HEK293 (cell line): ENCODE measurements around the gene DAP.

Source experiments
- CTCF ChIA-PET: fragments of 350-600 bp; formaldehyde crosslinking; extraction: SDS; loops from one replicate; lab custom pipeline; 2021; ENCODE audit warnings: antibody characterized with exemption; lab: Yijun Ruan, JAX
- POLR2A ChIA-PET: fragments of 300-600 bp; formaldehyde crosslinking; extraction: SDS; loops from one replicate; lab custom pipeline; 2020; ENCODE audit warnings: antibody characterized with exemption, inconsistent platforms; lab: Yijun Ruan, JAX
- H3K27ac ChIP-seq: fragments of 200-500 bp; sonication (Bioruptor generic); 2 replicates; pipeline ENCODE4 v1.5.1; 2014; ENCODE audit warnings: low read depth, low read length, control low read depth, inconsistent platforms; ENCODE audit errors: extremely low read depth
- H3K36me3 ChIP-seq, 2 experiments: fragments of 200-500 bp in 1 of 2; sonication (Bioruptor generic) in 1 of 2; 1 replicate in 1 of 2; 2 replicates in 1 of 2; pipeline ENCODE4 v1.5.1; 2014 to 2017; ENCODE audit warnings: inconsistent platforms in 2 of 2, low read length in 2 of 2; ENCODE audit not compliant: control insufficient read depth in 2 of 2, insufficient read depth in 1 of 2
- H3K4me1 ChIP-seq: fragments of 200-500 bp; sonication (Bioruptor generic); 2 replicates; pipeline ENCODE4 v1.5.1; 2014; ENCODE audit warnings: mild to moderate bottlenecking, low read length, inconsistent platforms; ENCODE audit not compliant: control insufficient read depth, insufficient read depth
- H3K4me3 ChIP-seq: 2 replicates; pipeline ENCODE4 v1.5.1; 2011; ENCODE audit warnings: low read depth, mild to moderate bottlenecking, control low read depth, low read length, moderate library complexity
- H3K9me3 ChIP-seq: fragments of 200-500 bp; sonication (Bioruptor generic); 2 replicates; pipeline ENCODE4 v1.5.1; 2014; ENCODE audit warnings: low read depth, low read length, inconsistent platforms; ENCODE audit not compliant: control insufficient read depth, insufficient read depth
- AEBP2 ChIP-seq: fragments of 450-650 bp; formaldehyde crosslinking; IDR thresholded peaks from 2 replicates; pipeline ENCODE4 v1.5.1; 2016; ENCODE audit warnings: missing biosample characterization, missing genetic modification characterization, borderline replicate concordance
- OVOL3 ChIP-seq: fragments of 450-650 bp; formaldehyde crosslinking; IDR thresholded peaks from 2 replicates; pipeline ENCODE4 v1.5.1; 2016; ENCODE audit warnings: missing biosample characterization, missing genetic modification characterization
- RBAK ChIP-seq: fragments of 450-650 bp; formaldehyde crosslinking; IDR thresholded peaks from 2 replicates; pipeline ENCODE4 v1.5.1; 2016; ENCODE audit warnings: missing biosample characterization, missing genetic modification characterization
- SALL2 ChIP-seq: fragments of 450-650 bp; formaldehyde crosslinking; IDR thresholded peaks from 2 replicates; pipeline ENCODE4 v1.5.0; 2017; ENCODE audit warnings: missing biosample characterization, mild to moderate bottlenecking, missing genetic modification characterization, borderline replicate concordance
- SP7 ChIP-seq: fragments of 450-650 bp; formaldehyde crosslinking; IDR thresholded peaks from 2 replicates; pipeline ENCODE4 v1.5.1; 2016; ENCODE audit warnings: missing biosample characterization, missing genetic modification characterization
- YY2 ChIP-seq: fragments of 450-650 bp; formaldehyde crosslinking; IDR thresholded peaks from 2 replicates; pipeline ENCODE4 v1.5.1; 2016; ENCODE audit warnings: missing biosample characterization, missing genetic modification characterization
- ZBTB21 ChIP-seq: fragments of 450-650 bp; formaldehyde crosslinking; IDR thresholded peaks from 2 replicates; pipeline ENCODE4 v1.5.1; 2017; ENCODE audit warnings: missing biosample characterization, missing genetic modification characterization
- ZEB2 ChIP-seq: fragments of 450-650 bp; formaldehyde crosslinking; IDR thresholded peaks from 2 replicates; pipeline ENCODE4 v1.5.1; 2016; ENCODE audit warnings: missing biosample characterization, missing genetic modification characterization
- ZNF169 ChIP-seq: fragments of 450-650 bp; formaldehyde crosslinking; IDR thresholded peaks from 2 replicates; pipeline ENCODE4 v1.5.1; 2016; ENCODE audit warnings: missing biosample characterization, missing genetic modification characterization
- ZNF184 ChIP-seq: fragments of 450-650 bp; IDR thresholded peaks from 2 replicates; pipeline ENCODE4 v1.5.1; 2018; ENCODE audit warnings: missing biosample characterization, mild to moderate bottlenecking, missing genetic modification characterization
- ZNF211 ChIP-seq: fragments of 450-650 bp; formaldehyde crosslinking; IDR thresholded peaks from 2 replicates; pipeline ENCODE4 v1.5.1; 2016; ENCODE audit warnings: low read depth, missing biosample characterization, missing genetic modification characterization
- ZNF266 ChIP-seq: fragments of 450-650 bp; formaldehyde crosslinking; IDR thresholded peaks from 2 replicates; pipeline ENCODE4 v1.5.1; 2016; ENCODE audit warnings: missing biosample characterization, missing genetic modification characterization, low read depth
- ZNF280C ChIP-seq: fragments of 450-650 bp; formaldehyde crosslinking; IDR thresholded peaks from 2 replicates; pipeline ENCODE4 v1.5.1; 2016; ENCODE audit warnings: missing biosample characterization, missing genetic modification characterization
- ZNF350 ChIP-seq: fragments of 450-650 bp; formaldehyde crosslinking; IDR thresholded peaks from 2 replicates; pipeline ENCODE4 v1.5.0; 2017; ENCODE audit warnings: missing biosample characterization, mild to moderate bottlenecking, missing genetic modification characterization
- ZNF37A ChIP-seq: fragments of 450-650 bp; IDR thresholded peaks from 2 replicates; pipeline ENCODE4 v1.5.1; 2018; ENCODE audit warnings: missing biosample characterization, missing genetic modification characterization
- ZNF548 ChIP-seq: fragments of 450-650 bp; formaldehyde crosslinking; IDR thresholded peaks from 2 replicates; pipeline ENCODE4 v1.5.1; 2016; ENCODE audit warnings: missing biosample characterization, missing genetic modification characterization
- ZNF677 ChIP-seq: fragments of 450-650 bp; IDR thresholded peaks from 2 replicates; pipeline ENCODE4 v1.5.0; 2018; ENCODE audit warnings: missing biosample characterization, mild to moderate bottlenecking, missing genetic modification characterization, moderate library complexity
- ZNF692 ChIP-seq: fragments of 450-650 bp; formaldehyde crosslinking; IDR thresholded peaks from 2 replicates; pipeline ENCODE4 v1.5.1; 2016; ENCODE audit warnings: missing biosample characterization, missing genetic modification characterization
- ZNF701 ChIP-seq: fragments of 450-650 bp; formaldehyde crosslinking; IDR thresholded peaks from 2 replicates; pipeline ENCODE4 v1.5.1; 2016; ENCODE audit warnings: missing biosample characterization, missing genetic modification characterization
- ZNF747 ChIP-seq: fragments of 450-650 bp; formaldehyde crosslinking; IDR thresholded peaks from 2 replicates; pipeline ENCODE4 v1.5.1; 2016; ENCODE audit warnings: missing biosample characterization, missing genetic modification characterization
- ZNF776 ChIP-seq: fragments of 450-650 bp; formaldehyde crosslinking; IDR thresholded peaks from 2 replicates; pipeline ENCODE4 v1.5.0; 2017; ENCODE audit warnings: missing biosample characterization, missing genetic modification characterization, borderline replicate concordance
- ZNF792 ChIP-seq: fragments of 450-650 bp; formaldehyde crosslinking; IDR thresholded peaks from 2 replicates; pipeline ENCODE4 v1.5.1; 2016; ENCODE audit warnings: missing biosample characterization, missing genetic modification characterization
- TF ChIP-seq, protein P1 (sequence below): fragments of 450-650 bp; formaldehyde crosslinking; IDR thresholded peaks from 2 replicates; pipeline ENCODE4 v1.5.1; 2016; ENCODE audit warnings: missing biosample characterization, missing genetic modification characterization

Gene DAP

GRCh38 chr5:10682801-10683525 is 78.1 kb downstream of the DAP start:
- no peak overlapping the region for H3K27ac ChIP-seq
- H3K36me3 ChIP-seq: peaks cover 0 to 35% of the 10 kb centered on the region in 2 experiments; a peak in 1 of 3 replicates
- ChIA-PET CTCF (interaction anchor here (0.6 to 1.2 kb wide), 3 partner anchors 19 to 268 kb away, joined by 3 to 5 read pairs (median 3); no protein-coding TSS in a partner anchor), POLR2A (no interaction called here)
- H3K9me3 ChIP-seq: no peaks in the 10 kb centered on the region
- no peak for TF ChIP-seq ZEB2 (tag by site-specific recombination)
- no peak for TF ChIP-seq AEBP2
- TF ChIP-seq SP7 (tag by site-specific recombination): no peak
- TF ChIP-seq, protein P1, sequence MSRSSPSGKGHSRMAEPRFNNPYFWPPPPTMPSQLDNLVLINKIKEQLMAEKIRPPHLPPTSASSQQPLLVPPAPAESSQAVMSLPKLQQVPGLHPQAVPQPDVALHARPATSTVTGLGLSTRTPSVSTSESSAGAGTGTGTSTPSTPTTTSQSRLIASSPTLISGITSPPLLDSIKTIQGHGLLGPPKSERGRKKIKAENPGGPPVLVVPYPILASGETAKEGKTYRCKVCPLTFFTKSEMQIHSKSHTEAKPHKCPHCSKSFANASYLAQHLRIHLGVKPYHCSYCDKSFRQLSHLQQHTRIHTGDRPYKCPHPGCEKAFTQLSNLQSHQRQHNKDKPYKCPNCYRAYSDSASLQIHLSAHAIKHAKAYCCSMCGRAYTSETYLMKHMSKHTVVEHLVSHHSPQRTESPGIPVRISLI (tag by site-specific recombination): no peak
- H3K4me3 ChIP-seq: no peak overlapping the region
- no peaks in the 10 kb centered on the region for H3K4me1 ChIP-seq

DNA sequence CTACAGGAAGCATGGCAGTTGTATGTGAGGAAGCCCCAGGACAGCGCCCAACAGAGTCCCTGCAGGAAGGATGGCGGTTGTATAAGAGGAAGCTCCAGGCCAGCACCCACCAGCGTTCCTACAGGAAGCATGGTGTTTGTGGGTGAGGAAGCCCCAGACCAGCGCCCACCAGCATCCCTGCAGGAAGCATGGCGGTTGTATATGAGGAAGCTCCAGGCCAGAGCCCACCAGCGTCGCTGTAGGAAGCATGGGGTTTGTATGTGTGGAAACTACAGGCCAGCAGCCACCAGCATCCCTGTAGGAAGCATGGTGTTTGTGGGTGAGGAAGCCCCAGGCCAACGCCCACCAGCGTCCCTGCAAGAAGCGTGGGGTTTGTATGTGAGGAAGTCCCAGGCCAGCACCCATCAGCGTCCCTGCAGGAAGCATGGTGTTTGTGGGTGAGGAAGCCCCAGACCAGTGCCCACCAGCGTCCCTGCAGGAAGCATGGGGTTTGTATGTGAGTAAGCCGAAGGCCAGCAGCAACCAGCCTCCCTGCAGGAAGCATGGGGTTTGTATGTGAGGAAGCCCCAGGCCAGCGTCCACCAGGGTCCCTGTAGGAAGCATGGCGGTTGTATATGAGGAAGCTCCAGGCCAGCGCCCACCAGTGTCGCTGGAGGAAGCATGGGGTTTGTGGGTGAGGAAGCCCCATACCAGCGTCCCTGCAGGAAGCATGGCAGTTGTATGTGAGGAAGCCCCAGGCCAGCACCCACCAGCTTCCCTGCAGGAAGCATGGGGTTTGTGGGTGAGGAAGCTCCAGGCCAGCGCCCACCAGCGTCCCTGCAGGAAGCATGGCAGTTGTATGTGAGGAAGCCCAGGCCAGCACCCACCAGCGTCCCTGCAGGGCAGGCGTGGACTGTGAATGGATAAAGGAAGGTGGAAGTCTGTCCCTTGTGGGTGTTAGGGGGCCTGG is 79.0 kb downstream of the DAP start:
- ChIA-PET POLR2A (no interaction called here), CTCF (interaction anchor here (0.6 to 1.2 kb wide), 7 partner anchors 20 to 420 kb away, joined by 3 to 5 read pairs (median 3); no protein-coding TSS in a partner anchor)
- Histone ChIP-seq H3K27ac (no peak overlapping the region), H3K4me1 (no peaks in the 10 kb centered on the region), H3K4me3 (no peak overlapping the region), H3K9me3 (no peaks in the 10 kb centered on the region), H3K36me3 (peaks cover 0 to 41% of the 10 kb centered on the region in 2 experiments; a peak in 1 of 3 replicates)
- TF ChIP-seq ZNF184 (tag by site-specific recombination) (no peak), ZNF776 (no peak), ZNF266 (tag by site-specific recombination) (no peak), ZNF280C (tag by site-specific recombination) (no peak), ZNF747 (tag by site-specific recombination) (no peak)

DNA sequence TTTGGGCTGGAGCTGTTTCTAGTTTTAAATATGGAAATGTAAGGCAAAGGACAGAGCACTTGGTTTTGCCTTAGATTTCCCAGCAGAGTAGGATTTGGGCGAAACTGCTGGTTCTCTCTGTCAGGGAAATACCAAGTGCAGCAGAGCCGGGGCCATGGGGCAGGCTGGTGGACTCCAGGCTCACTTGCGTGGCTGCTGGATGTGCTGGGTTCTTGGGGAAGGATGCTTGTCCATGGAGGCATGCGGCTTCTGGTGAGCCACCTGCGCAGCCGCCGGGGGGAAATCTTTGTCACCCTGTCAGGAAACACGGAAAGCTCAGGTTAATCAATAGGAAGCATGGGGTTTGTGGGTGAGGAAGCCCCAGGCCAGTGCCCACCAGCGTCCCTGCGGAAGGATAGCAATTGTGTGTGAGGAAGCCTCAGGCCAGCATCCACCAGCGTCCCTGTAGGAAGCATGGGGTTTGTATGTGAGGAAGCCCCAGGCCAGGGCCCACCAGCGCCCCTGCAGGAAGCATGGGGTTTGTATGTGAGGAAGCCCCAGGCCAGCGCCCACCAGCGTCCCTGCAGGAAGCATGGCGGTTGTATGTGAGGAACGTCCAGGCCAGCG is 80.1 kb downstream of the DAP start:
- no peaks in the 10 kb centered on the region for H3K4me1 ChIP-seq
- peaks cover 0 to 41% of the 10 kb centered on the region in 2 experiments; a peak in 1 of 3 replicates for H3K36me3 ChIP-seq
- CTCF ChIA-PET: interaction anchor here (0.6 to 0.9 kb wide), 4 partner anchors 10 to 419 kb away, joined by 3 read pairs; no protein-coding TSS in a partner anchor
- no peak overlapping the region for H3K4me3 ChIP-seq
- no peaks in the 10 kb centered on the region for H3K9me3 ChIP-seq
- H3K27ac ChIP-seq: no peak overlapping the region
- POLR2A ChIA-PET: no interaction called here
- no peak for TF ChIP-seq ZNF701 (tag by site-specific recombination)
- TF ChIP-seq RBAK: no peak
- no peak for TF ChIP-seq ZNF37A
- no peak for TF ChIP-seq ZNF692 (tag by site-specific recombination)
- TF ChIP-seq ZNF548 (tag by site-specific recombination): no peak
- no peak for TF ChIP-seq ZNF350 (tag by site-specific recombination)
- TF ChIP-seq OVOL3 (tag by site-specific recombination): no peak
- TF ChIP-seq ZNF211 (tag by site-specific recombination): no peak
- no peak for TF ChIP-seq ZNF169 (tag by site-specific recombination)
- no peak for TF ChIP-seq YY2 (tag by site-specific recombination)
- TF ChIP-seq ZNF792 (tag by site-specific recombination): no peak
- no peak for TF ChIP-seq SALL2 (tag by site-specific recombination)
- TF ChIP-seq ZNF677 (tag by site-specific recombination): no peak
- TF ChIP-seq ZBTB21 (tag by site-specific recombination): no peak
